NCI-H345 (cell line): Measurements from ENCODE around the gene CYTH3.

ENCODE experiments used
- DNase-seq: peaks from one replicate; lab custom pipeline; 2025; lab: John Stamatoyannopoulos, UW

The CYTH3 gene

GRCh38 chr7:6256677-6257535 is 15.5 kb downstream of the CYTH3 start:
- DNase-seq = no peak

DNA sequence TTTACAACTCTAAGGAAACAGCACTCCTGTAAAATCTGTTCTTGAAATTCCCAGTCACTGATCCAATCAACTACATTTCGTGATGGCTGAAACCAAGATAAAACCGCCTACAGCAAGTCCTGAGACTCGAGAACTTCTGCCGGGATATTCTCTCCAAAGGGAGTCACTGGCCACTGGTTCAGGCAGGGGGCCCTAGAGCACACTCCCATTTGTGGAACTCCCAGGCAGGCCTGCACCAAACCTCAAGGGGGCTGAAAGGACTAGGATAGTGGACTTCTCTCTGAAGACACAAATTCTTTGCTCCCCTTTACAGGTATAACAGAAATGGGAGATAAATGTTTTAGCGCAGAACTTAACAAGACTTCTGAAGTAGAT is 16.3 kb downstream of the CYTH3 start:
- DNase-seq = no peak

- no peak for DNase-seq
These were observed 17.6 kb downstream of the CYTH3 start for GRCh38 chr7:6254866-6255265.

- DNase-seq = no peak
These were observed 19.7 kb downstream of the CYTH3 start for GRCh38 chr7:6252748-6253147.

DNA sequence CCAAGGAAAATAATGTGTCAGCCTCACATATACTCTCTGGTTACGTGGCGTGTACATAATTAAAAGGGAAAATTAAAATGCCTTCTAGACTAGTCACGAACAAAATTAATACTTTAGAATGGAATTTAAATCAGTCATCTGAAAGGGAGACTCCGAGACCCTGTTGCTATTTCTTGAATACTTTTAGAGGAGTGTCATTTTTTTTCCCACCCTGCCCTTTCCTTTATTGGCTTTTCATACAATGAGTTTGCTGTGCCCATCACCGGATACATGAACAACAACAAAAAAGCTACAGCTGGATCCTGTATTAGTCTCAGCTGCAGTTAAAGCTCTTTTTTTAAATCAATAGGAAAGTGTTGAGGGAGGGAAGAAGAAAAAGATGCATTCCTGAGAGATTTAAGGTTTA is 20.1 kb downstream of the CYTH3 start:
- no peak for DNase-seq

DNA sequence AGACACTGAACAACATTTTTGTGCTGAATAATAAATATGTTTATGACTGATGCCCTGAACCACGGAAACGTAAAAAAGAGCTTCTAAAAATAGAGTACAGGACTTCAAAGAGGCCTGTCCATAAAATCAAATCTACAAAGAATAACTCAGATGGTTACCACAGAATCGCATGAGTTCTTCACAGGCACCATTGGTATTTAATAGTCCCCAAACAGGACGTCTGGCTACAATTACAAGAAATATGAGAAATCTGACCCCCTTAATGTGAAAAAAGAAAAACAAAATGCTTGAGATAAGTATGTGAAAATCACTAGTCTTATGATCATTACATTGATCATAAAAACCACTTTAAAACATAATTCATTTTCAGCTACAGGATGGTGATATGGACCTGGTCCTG is 20.8 kb downstream of the CYTH3 start:
- DNase-seq = no peak

- no peak for DNase-seq
These were observed 22.0 kb downstream of the CYTH3 start for GRCh38 chr7:6250364-6250833.

- DNase-seq = no peak
These were observed 23.4 kb downstream of the CYTH3 start for GRCh38 chr7:6249043-6249442.

DNA sequence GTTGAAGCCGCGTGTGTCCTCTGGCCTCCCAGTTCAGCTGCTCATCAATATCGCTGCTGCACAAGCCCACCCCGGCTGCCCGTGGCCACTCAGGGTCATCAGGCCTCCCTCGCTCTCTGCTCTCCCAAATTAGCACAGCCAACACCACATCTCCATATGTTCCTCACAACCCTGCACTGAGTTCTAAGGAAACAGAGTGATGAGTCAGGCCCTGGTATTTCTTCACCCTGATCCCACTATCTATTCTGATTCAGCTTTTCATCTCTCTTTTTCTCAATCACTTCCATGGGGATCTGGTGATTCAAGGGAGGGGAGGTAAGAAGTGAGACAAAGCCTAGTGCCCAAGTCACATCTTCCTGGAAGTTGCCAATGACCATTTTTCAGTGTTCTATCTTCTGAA is 23.8 kb downstream of the CYTH3 start:
- no peak for DNase-seq

- no peak for DNase-seq
These were observed 26.0 kb downstream of the CYTH3 start for GRCh38 chr7:6246251-6246917.

GRCh38 chr7:6244021-6244420 is 28.4 kb downstream of the CYTH3 start:
- DNase-seq = no peak

DNA sequence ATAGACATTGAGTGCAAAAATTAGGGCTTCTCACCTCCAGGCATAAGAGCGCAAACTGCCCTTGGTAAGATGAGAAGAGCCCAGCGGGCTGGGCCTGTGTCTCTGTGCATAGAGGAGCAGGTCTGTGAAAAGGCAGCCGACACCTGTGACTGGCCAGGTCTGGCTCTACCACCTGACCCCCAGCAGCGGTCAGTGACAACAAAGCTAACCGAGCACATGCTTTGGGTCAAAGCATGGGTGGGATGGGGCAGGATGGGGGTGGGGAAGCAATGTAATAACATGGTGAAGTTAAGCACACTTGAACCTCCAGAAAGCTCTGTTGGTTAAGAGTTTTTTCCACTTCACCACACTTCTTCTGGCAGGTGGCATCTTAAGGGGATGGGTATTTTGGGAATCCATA is 29.3 kb downstream of the CYTH3 start:
- DNase-seq = no peak

DNA sequence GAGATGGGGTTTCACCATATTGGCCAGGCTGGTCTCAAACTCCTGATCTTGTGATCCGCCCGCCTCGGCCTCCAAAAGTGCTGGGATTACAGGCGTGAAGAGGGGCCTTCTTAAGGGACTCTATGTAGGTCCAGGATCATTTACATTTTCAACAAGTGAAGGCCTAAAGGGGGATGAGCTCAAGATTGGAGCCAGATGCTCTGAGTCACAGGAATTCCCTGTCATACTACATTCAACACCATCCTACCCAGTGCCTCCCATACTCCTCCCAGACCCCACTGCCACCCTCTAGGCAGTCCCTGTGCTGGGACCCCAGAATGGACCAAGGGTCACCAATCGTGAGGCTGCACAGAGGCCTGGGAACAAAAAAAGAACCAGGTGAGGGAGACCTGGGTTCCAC is 29.9 kb downstream of the CYTH3 start:
- no peak for DNase-seq

DNA sequence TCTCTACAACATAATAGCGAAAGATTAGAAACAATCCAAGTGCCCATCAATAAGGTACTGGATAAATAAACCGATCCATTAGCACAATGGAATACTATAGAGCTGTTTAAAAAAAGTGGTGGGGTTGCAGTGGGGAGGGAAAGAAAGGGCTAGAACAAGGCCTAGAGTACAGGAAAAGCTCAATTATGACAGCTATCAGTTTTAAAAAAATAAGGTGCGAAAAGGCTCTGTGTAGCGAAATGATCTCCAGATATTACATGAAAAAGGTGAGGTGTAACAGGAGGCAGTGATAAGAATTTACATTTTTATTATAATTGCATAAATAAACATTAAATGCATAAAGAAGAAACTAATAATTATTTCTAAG is 30.8 kb downstream of the CYTH3 start:
- no peak for DNase-seq

GRCh38 chr7:6238309-6238925 is 34.0 kb downstream of the CYTH3 start:
- DNase-seq = peak; percentile 33

- no peak for DNase-seq
These were observed 34.7 kb downstream of the CYTH3 start for GRCh38 chr7:6237730-6238129.

GRCh38 chr7:6237011-6237410 is 35.4 kb downstream of the CYTH3 start:
- DNase-seq = no peak

DNA sequence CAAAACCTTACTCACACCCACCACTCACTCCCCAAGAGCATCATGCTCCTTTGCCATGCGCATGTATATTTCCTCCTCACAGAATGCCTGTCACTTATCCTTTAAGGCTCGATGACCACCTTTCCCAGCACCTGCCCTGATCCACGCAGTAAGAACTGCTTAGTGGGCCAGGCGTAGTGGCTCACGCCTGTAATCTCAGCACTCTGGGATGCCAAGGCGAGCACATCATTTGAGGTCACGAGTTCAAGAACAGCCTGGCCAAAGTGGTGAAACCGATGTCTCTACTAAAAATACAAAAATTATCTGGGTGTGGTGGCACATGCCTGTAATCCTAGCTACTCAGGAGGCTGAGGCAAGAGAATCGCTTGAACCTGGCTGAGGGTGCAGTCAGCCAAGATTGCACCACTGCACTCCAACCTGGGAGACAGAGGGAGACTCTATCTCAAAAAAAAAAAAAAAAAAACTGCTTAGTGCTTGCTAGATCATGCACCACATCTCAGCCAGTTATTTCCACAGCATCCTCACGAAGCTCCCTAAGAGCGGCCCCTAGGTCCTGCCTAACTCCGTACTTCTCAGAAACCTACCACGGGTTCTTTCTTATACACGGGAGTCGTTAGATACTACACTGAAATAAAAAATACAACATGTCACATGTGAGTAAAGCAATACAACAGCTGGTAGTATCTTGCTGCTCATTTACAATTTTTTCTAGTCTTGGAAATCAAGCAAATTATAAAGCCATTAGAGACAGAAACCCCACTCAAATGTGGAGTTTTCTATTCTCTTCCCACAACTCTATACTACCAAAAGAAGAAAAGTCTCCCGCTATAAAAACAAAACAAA is 37.2 kb downstream of the CYTH3 start:
- DNase-seq = no peak

DNA sequence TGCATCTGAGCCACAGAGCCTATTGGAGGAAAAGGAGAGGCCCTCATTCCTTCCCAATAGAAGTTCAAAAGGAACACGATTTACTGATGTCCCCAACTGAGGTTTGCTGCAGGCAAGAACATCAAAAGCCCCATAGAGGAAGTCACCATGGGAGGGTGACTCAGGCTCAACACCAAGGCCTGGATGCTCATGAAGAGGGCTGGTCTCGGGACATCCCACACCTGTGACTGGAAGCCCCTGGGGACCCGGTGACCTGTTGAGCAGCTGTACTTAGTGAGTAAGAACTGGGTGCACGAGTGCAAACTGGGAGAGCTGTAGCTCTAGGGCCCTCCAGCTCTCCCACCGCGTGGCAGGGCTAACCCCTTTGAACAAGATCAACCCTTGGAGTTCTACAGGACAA is 38.0 kb downstream of the CYTH3 start:
- no peak for DNase-seq

DNA sequence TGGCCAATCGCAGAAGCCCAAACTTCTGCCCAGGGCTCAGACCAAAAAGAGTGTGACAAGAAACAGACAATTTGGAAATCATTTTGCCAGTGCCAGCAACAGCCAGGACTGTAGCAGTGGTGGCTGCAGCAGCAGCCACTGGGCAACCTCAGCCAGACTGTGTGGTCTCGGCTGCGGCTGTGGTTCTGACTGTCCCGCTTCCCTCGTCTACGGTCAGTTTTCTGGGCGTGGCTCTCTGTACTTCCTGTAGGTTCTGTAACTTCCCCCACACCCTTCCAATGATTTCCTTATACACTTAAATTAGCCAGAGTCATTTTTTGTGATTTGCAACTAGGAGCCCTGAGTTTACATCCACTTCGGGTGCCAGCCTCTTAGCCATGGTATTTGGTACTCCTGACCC is 39.9 kb downstream of the CYTH3 start:
- DNase-seq = no peak

GRCh38 chr7:6232116-6232515 is 40.3 kb downstream of the CYTH3 start:
- DNase-seq = no peak

DNA sequence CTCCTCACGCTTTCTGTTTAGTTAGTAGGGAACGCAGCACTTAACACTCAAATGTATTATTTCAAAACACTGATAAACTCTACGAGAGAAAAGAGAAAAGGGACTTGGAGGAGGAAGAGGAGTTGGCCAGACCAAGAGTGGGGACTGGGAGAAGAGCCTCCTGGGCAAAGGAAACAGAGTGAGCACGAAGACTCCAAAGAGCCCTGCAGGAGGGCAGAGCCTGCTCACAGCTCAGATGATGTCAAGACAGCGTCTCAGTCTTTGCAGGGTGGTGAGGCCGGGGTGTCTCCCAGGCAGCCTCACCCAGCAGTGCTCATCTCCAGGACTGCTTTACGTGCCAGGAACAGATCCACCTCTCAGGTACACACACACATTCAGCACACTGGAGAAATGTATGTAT is 41.2 kb downstream of the CYTH3 start:
- DNase-seq = no peak
